Myometrial cell (primary cell): ENCODE data around the gene FANCE. TPM values are rescaled to one million over a fixed set of nuclear protein-coding genes. Genes with fewer than 3 reads are reported as not detected.

Experiments
- total RNA-seq: library from RNA; depleted of rRNA; stranded (reverse); fragments of >200 nt; gene quantifications from 2 replicates; pipeline ENCODE4 v1.2.3, GENCODE V29; 2015

The FANCE gene
- total RNA-seq = 8.9 and 10.4 TPM in 2 replicates

GRCh38 chr6:35452183-35453090 is at the start of gene FANCE:
TSS of gene FANCE (plus strand) at chr6:35452338. CDS start at chr6:35452546, 208 bp downstream.

GRCh38 chr6:35468181-35468979 is 16.2 kb downstream of the FANCE start, which contains the start of gene RPL10A:
TSS of gene RPL10A (plus strand) at chr6:35468401. CDS start at chr6:35468435, 34 bp downstream.

GRCh38 chr6:35496841-35497570 is 44.9 kb downstream of the FANCE start, which contains the start of gene TEAD3:
TSS of gene TEAD3 (minus strand) at chr6:35497079.

GRCh38 chr6:35512740-35513139 is 60.6 kb downstream of the FANCE start, which contains the start of gene TULP1:
TSS of gene TULP1 (minus strand) at chr6:35512896. CDS start at chr6:35512858, 38 bp downstream.

Other genes with a start within 250 kb of the FANCE start
- gene SCUBE3, start 238.4 kb upstream of the FANCE start, total RNA-seq = 35.5 and 37.9 TPM in 2 replicates
- gene ZNF76, start 192.6 kb upstream of the FANCE start, total RNA-seq = 8.6 and 13.3 TPM in 2 replicates
- 4.6 and 6.0 TPM in 2 replicates for gene DEF6, start 154.5 kb upstream of the FANCE start, total RNA-seq
- 26.1 and 27.7 TPM in 2 replicates for gene PPARD, start 109.8 kb upstream of the FANCE start, total RNA-seq
- gene RPL10A, start 16.1 kb downstream of the FANCE start, total RNA-seq = 1,721 and 1,815 TPM in 2 replicates
- 23.6 and 27.5 TPM in 2 replicates for gene TEAD3, start 44.7 kb downstream of the FANCE start, total RNA-seq
- gene TULP1, start 60.6 kb downstream of the FANCE start, total RNA-seq = not detected in 2 replicates
- gene FKBP5, start 236.6 kb downstream of the FANCE start, total RNA-seq = 179 and 203 TPM in 2 replicates